Keratinocyte (primary cell): ENCODE data around the gene TC2N. TPM values are rescaled to one million over a fixed set of nuclear protein-coding genes. Genes with fewer than 3 reads are reported as not detected.
A peak's percentile ranks its signal among the peaks of the same experiment; 100 is the strongest.

Experiments used
- DNase-seq: peaks from one replicate; pipeline ENCODE4 v3.0.0-alpha.2; 2011; ENCODE audit warnings: low read depth, missing footprints, low spot score
- FAIRE-seq: peaks from 2 replicates; lab custom pipeline; 2011; peaks lifted over from hg19 to GRCh38; lab: Jason Lieb, UNC
- H2AFZ ChIP-seq: 2 replicates; pipeline ENCODE4 v1.6.0; 2012; ENCODE audit warnings: low read length, control low read depth, inconsistent platforms; ENCODE audit not compliant: control insufficient read depth
- H3K27ac ChIP-seq: 2 replicates; pipeline ENCODE4 v1.5.1; 2011; ENCODE audit warnings: low read length; ENCODE audit not compliant: control insufficient read depth, insufficient read depth
- H3K27me3 ChIP-seq: 3 replicates; pipeline ENCODE4 v1.6.0; 2011; ENCODE audit warnings: low read length; ENCODE audit not compliant: control insufficient read depth, insufficient read depth; ENCODE audit errors: extremely low read depth
- H3K36me3 ChIP-seq, 2 experiments: 2 replicates in 1 of 2; 3 replicates in 1 of 2; pipeline ENCODE4 v1.5.1; 2011; ENCODE audit warnings: low read length in 2 of 2, mild to moderate bottlenecking in 1 of 2; ENCODE audit not compliant: control insufficient read depth in 2 of 2, insufficient read depth in 2 of 2; ENCODE audit errors: extremely low read depth in 1 of 2
- H3K4me1 ChIP-seq: 3 replicates; pipeline ENCODE4 v1.5.1; 2011; ENCODE audit warnings: low read length; ENCODE audit not compliant: control insufficient read depth, insufficient read depth; ENCODE audit errors: extremely low read depth
- H3K4me2 ChIP-seq: 3 replicates; pipeline ENCODE4 v1.6.0; 2011; ENCODE audit warnings: low read depth, low read length; ENCODE audit not compliant: control insufficient read depth, insufficient read depth; ENCODE audit errors: extremely low read depth
- H3K4me3 ChIP-seq, 3 experiments: fragments of 200-600 bp in 1 of 3; sonication (generic) in 1 of 3; 2 replicates in 2 of 3; 3 replicates in 1 of 3; pipeline ENCODE4 v1.5.1; 2011 to 2016; ENCODE audit warnings: low read length in 3 of 3, mild to moderate bottlenecking in 3 of 3, control low read depth in 2 of 3, inconsistent platforms in 1 of 3, low read depth in 1 of 3, mixed read lengths in 1 of 3, mixed run types in 1 of 3, moderate library complexity in 1 of 3; ENCODE audit not compliant: control insufficient read depth in 2 of 3, insufficient read depth in 2 of 3; ENCODE audit errors: extremely low read depth in 1 of 3
- H3K79me2 ChIP-seq: 2 replicates; pipeline ENCODE4 v1.6.0; 2012; ENCODE audit warnings: low read length; ENCODE audit not compliant: control insufficient read depth, insufficient read depth
- H3K9ac ChIP-seq: 3 replicates; pipeline ENCODE4 v1.6.0; 2011; ENCODE audit warnings: low read length; ENCODE audit not compliant: control insufficient read depth, insufficient read depth; ENCODE audit errors: extremely low read depth
- H3K9me1 ChIP-seq: 3 replicates; pipeline ENCODE4 v1.6.0; 2011; ENCODE audit warnings: low read length; ENCODE audit not compliant: control insufficient read depth, insufficient read depth; ENCODE audit errors: extremely low read depth
- H3K9me3 ChIP-seq: 2 replicates; pipeline ENCODE4 v1.5.1; 2012; ENCODE audit warnings: low read depth, low read length; ENCODE audit not compliant: control insufficient read depth
- H4K20me1 ChIP-seq: 3 replicates; pipeline ENCODE4 v1.6.0; 2011; ENCODE audit warnings: low read length; ENCODE audit not compliant: control insufficient read depth, insufficient read depth; ENCODE audit errors: extremely low read depth
- CTCF ChIP-seq, 3 experiments: IDR thresholded peaks in 1 of 3; conservative IDR thresholded peaks in 1 of 3; optimal IDR thresholded peaks in 1 of 3; 2 replicates in 2 of 3; 3 replicates in 1 of 3; pipeline versions ENCODE3 to v1.5.1; 2011; ENCODE audit warnings: low read length in 3 of 3, mild to moderate bottlenecking in 3 of 3, moderate library complexity in 2 of 3, control low read depth in 1 of 3, inconsistent platforms in 1 of 3; ENCODE audit not compliant: insufficient read depth in 2 of 3; ENCODE audit errors: extremely low read depth in 1 of 3
- EZH2 ChIP-seq: IDR thresholded peaks from one replicate; pipeline ENCODE4 v1.6.1; 2012; ENCODE audit warnings: inconsistent platforms, mild to moderate bottlenecking, low read length, moderate library complexity
- dilution Hi-C: fragments of 300-500 bp; cut with MboI; formaldehyde crosslinking; loops from one replicate; pipeline ENCODE4 v1.7.0; 2020; ENCODE audit warnings: low sequenced_read_pairs; ENCODE audit not compliant: extremely low pct_ligation_motif_present
- polyA plus RNA-seq, 5 experiments: library from polyadenylated mRNA; depleted of rRNA in 3 of 5; stranded (reverse) in 3 of 5; stranded (forward) in 1 of 5; unstranded in 1 of 5; fragments of >200 nt; gene quantifications; 1 replicate in 1 of 5; 2 replicates in 3 of 5; 3 replicates in 1 of 5; pipeline versions ENCODE4 v1.2.1 to v1.2.3, GENCODE V29; 2011 to 2012; ENCODE audit warnings: missing spikeins in 2 of 5, low read depth in 1 of 5, low replicate concordance in 1 of 5

The TC2N gene
- polyA plus RNA-seq, 1 donor (not counting 4 experiments of a cell fraction or from before 2014, with no cell fraction given), result 22.6 TPM

GRCh38 chr14:91893007-91893406 lies 25.7 kb upstream of the TC2N start:
- Histone ChIP-seq H3K27me3 (no peaks in the 10 kb centered on the region), H3K4me3 (no peak overlapping the region), H3K36me3 (no peaks in the 10 kb centered on the region), H2AFZ (no peak overlapping the region), H3K9me1 (no peaks in the 10 kb centered on the region), H3K9me3 (no peaks in the 10 kb centered on the region), H3K27ac (no peak overlapping the region), H3K9ac (no peak overlapping the region), H4K20me1 (no peaks in the 10 kb centered on the region), H3K4me2 (no peak overlapping the region), H3K79me2 (no peaks in the 10 kb centered on the region), H3K4me1 (no peaks in the 10 kb centered on the region)
- DNase-seq, result no peak
- dilution Hi-C loops, result no loop called here
- no peak for TF ChIP-seq EZH2
- TF ChIP-seq CTCF (optimal IDR thresholded peaks at IDR 0.05 in 1 of 3, IDR thresholded peaks at IDR 0.05 in 1 of 3, conservative IDR thresholded peaks at IDR 0.05 in 1 of 3; ENCODE audit: extremely low read depth in 1 of 3, insufficient read depth in 2 of 3, low read length in 3 of 3), result peak; percentile 39 to 49 (median 44)
- FAIRE-seq, result no peak

DNA sequence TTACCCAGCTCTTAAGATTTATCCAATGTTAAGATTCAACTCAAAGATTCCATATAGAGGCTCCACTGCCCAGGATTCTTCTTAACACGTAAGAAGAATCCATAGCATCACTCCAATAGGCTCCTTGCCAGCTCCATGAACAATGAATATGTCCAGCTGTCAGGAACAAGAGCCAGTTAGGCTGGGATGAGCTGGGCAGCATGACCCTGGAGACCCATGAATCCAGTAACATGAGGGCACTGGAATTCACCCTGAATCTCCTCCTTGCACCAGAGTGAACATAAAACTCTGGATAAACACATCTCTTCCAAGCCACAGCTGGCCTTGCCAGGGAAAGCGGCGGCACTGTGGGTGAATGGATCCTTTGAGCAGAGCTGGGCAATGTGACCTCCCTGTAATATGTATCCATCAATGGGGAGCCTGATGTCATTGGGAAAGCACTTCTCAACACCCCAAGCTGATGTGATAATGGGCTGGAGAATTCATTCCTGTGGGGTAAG lies 24.4 kb upstream of the TC2N start:
- no peaks in the 10 kb centered on the region for H3K79me2 ChIP-seq
- FAIRE-seq, result no peak
- no peak overlapping the region for H3K4me2 ChIP-seq
- no peaks in the 10 kb centered on the region for H3K9me1 ChIP-seq
- DNase-seq, result no peak
- no peak for TF ChIP-seq EZH2
- no peak for TF ChIP-seq CTCF (optimal IDR thresholded peaks at IDR 0.05 in 1 of 3, IDR thresholded peaks at IDR 0.05 in 1 of 3, conservative IDR thresholded peaks at IDR 0.05 in 1 of 3; ENCODE audit: extremely low read depth in 1 of 3, insufficient read depth in 2 of 3, low read length in 3 of 3)
- H4K20me1 ChIP-seq, result no peaks in the 10 kb centered on the region
- H2AFZ ChIP-seq, result no peak overlapping the region
- no peak overlapping the region for H3K9ac ChIP-seq
- no peak overlapping the region for H3K4me3 ChIP-seq
- H3K9me3 ChIP-seq, result no peaks in the 10 kb centered on the region
- H3K27ac ChIP-seq, result no peak overlapping the region
- H3K4me1 ChIP-seq, result no peaks in the 10 kb centered on the region
- dilution Hi-C loops, result no loop called here
- no peaks in the 10 kb centered on the region for H3K36me3 ChIP-seq
- H3K27me3 ChIP-seq, result no peaks in the 10 kb centered on the region
